MM.1S (cell line): Measurements from ENCODE around the gene IGHMBP2.

Source experiments
- EZH2 ChIP-seq: fragments of 300-600 bp; sonication (generic); optimal IDR thresholded peaks from 2 replicates; pipeline ENCODE3; 2017; ENCODE audit warnings: low read depth, mild to moderate bottlenecking, antibody characterized with exemption, low read length, mixed read lengths
- TF ChIP-seq, protein P1 (sequence below): fragments of 300-600 bp; sonication (generic); IDR thresholded peaks from 2 replicates; pipeline ENCODE4 v1.5.1; 2016; ENCODE audit warnings: antibody characterized with exemption, low read length, mixed read lengths

DNA sequence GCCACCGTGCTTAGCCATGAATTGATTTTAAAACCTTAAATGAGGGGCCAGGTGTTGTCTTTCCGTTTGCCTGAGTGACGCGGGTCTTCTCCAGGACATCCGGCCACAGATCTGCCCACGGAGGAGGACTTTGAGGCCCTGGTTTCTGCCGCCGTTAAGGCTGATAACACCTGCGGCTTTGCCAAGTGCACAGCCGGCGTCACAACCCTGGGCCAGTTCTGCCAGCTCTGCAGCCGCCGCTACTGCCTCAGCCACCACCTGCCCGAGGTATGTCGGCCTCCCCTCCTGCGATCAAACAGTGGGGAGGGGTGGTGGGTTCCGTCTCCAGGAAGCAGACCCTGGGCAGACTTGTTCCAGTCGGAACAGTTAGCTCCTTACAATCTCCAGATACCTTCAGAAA, 34.4 kb downstream of the IGHMBP2 start:
- TF ChIP-seq EZH2, result no peak
- TF ChIP-seq, protein P1, sequence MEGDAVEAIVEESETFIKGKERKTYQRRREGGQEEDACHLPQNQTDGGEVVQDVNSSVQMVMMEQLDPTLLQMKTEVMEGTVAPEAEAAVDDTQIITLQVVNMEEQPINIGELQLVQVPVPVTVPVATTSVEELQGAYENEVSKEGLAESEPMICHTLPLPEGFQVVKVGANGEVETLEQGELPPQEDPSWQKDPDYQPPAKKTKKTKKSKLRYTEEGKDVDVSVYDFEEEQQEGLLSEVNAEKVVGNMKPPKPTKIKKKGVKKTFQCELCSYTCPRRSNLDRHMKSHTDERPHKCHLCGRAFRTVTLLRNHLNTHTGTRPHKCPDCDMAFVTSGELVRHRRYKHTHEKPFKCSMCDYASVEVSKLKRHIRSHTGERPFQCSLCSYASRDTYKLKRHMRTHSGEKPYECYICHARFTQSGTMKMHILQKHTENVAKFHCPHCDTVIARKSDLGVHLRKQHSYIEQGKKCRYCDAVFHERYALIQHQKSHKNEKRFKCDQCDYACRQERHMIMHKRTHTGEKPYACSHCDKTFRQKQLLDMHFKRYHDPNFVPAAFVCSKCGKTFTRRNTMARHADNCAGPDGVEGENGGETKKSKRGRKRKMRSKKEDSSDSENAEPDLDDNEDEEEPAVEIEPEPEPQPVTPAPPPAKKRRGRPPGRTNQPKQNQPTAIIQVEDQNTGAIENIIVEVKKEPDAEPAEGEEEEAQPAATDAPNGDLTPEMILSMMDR, result no peak
